ENCODE results near the gene CEMIP.
A peak's percentile ranks its signal among the peaks of the same experiment; 100 is the strongest.

Gene CEMIP

DNA sequence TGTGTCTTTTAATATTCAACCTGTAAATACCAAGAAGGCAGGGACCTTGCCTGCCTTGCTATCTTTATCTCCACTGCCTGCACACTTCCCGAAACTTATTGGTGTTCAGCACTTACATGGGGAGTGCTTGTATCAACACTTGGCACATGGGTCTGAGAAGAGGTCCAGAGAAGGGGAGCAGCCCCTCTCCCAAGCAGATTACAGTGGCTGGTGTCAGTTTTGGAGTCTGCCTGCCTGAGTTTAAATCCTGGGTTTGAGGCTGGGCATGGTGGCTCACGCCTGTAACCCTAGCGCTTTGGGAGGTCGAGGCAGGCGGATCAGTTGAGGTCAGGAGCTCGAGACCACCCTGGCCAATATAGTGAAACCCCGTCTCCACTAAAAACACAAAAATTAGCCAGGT is 190.1 kb downstream of the CEMIP start:
- no peak for DNase-seq (ENCODE audit: extremely low read depth, insufficient read length)
- Histone ChIP-seq H3K36me3 (ENCODE audit: control insufficient read depth, insufficient read depth, low read length) (peaks cover 8% of the 10 kb centered on the region), H3K4me3 (replicated peaks; ENCODE audit: low read depth, low read length) (no peak overlapping the region), H3K27me3 (replicated peaks; ENCODE audit: control insufficient read depth, insufficient read depth, low read length) (no peaks in the 10 kb centered on the region)
- TF ChIP-seq, protein P1, sequence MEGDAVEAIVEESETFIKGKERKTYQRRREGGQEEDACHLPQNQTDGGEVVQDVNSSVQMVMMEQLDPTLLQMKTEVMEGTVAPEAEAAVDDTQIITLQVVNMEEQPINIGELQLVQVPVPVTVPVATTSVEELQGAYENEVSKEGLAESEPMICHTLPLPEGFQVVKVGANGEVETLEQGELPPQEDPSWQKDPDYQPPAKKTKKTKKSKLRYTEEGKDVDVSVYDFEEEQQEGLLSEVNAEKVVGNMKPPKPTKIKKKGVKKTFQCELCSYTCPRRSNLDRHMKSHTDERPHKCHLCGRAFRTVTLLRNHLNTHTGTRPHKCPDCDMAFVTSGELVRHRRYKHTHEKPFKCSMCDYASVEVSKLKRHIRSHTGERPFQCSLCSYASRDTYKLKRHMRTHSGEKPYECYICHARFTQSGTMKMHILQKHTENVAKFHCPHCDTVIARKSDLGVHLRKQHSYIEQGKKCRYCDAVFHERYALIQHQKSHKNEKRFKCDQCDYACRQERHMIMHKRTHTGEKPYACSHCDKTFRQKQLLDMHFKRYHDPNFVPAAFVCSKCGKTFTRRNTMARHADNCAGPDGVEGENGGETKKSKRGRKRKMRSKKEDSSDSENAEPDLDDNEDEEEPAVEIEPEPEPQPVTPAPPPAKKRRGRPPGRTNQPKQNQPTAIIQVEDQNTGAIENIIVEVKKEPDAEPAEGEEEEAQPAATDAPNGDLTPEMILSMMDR (IDR thresholded peaks at IDR 0.05; ENCODE audit: insufficient read depth, low read length, poor library complexity, severe bottlenecking), result no peak

DNA sequence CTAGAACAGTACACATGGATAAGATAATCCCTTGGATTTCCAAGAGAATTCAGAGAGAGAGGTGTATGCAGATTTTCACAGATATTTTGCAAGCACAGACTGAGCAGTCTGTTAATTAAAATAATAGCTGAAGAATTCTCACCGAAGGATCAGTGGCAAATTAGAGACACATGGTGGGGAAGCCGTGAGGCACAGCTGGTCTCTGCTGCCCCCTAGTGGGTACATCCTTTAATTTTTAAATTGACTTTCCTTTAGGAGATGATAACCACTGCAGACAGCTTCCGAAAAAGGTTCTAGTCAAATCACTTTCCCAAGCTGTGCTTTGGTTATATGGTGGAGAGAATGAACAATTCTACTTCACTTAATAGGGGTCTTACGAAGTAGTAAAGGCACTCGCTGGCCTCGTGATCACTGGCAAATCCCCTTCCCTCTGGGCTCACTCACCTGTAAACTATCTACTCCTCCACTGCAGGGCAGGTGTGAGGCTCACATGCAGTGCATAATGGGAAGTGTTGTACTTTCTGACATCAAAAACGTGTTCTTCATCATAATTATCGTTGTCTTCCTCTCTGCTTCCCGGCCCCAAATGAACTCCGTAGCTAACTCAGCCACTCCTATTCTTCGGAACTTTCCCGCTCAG is 191.0 kb downstream of the CEMIP start:
- TF ChIP-seq, protein P1 (IDR thresholded peaks at IDR 0.05; ENCODE audit: insufficient read depth, low read length, poor library complexity, severe bottlenecking), result peak; percentile 78

DNA sequence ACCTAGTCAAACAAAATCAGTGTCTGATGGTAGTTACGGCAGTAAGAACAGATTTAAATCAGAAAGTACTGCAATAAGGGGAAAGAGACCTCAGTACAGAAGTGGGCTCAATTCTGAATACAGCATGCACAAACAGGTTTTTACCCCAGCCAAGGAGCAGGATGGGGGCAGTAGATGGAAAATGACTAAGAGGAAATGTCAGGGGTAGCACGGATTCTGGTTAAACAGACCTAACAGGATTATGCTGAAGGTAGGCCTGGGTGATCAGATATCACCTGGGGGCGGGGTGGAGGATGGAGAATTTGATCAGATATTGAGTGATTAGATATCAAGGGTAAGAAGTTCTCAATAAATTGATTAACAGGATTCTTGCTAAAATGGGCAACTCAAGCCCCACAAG is 191.5 kb downstream of the CEMIP start:
- DNase-seq (ENCODE audit: extremely low read depth, insufficient read length), result no peak
- no peaks in the 10 kb centered on the region for H3K27me3 ChIP-seq (replicated peaks; ENCODE audit: control insufficient read depth, insufficient read depth, low read length)
- peaks cover 8% of the 10 kb centered on the region for H3K36me3 ChIP-seq (ENCODE audit: control insufficient read depth, insufficient read depth, low read length)

More for the DNA sequence above, 191.0 kb downstream of the CEMIP start:
- Histone ChIP-seq H3K4me3 (replicated peaks; ENCODE audit: low read depth, low read length) (no peak overlapping the region), H3K36me3 (ENCODE audit: control insufficient read depth, insufficient read depth, low read length) (peaks cover 8% of the 10 kb centered on the region), H3K27me3 (replicated peaks; ENCODE audit: control insufficient read depth, insufficient read depth, low read length) (no peaks in the 10 kb centered on the region)
- no peak for DNase-seq (ENCODE audit: extremely low read depth, insufficient read length)

DNA sequence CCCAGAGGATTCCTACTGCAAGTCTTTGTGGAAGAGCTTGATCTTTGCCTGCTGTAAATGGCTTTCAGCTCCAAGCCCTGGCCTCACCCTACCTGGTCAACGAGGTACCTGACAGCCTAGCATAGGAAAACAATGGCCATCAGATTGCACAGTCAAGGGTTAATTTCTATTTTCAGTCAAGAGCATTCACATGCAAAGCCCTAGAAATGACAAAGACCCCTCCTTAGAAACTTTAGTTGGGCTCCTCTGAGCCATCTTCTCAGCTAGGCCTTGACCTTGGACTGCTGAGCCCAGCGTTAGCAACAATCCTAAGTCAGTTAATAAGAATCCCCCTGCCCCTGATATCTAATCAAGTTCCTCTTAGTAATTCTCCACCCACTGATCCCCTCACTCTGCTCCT is 192.0 kb downstream of the CEMIP start:
- Histone ChIP-seq H3K4me3 (replicated peaks; ENCODE audit: low read depth, low read length) (no peak overlapping the region), H3K27me3 (replicated peaks; ENCODE audit: control insufficient read depth, insufficient read depth, low read length) (no peaks in the 10 kb centered on the region), H3K36me3 (ENCODE audit: control insufficient read depth, insufficient read depth, low read length) (peaks cover 8% of the 10 kb centered on the region)
- DNase-seq (ENCODE audit: extremely low read depth, insufficient read length), result no peak
- TF ChIP-seq, protein P1 (IDR thresholded peaks at IDR 0.05; ENCODE audit: insufficient read depth, low read length, poor library complexity, severe bottlenecking), result no peak

More for the DNA sequence above, 191.5 kb downstream of the CEMIP start:
- TF ChIP-seq, protein P1 (IDR thresholded peaks at IDR 0.05; ENCODE audit: insufficient read depth, low read length, poor library complexity, severe bottlenecking), result no peak
- no peak overlapping the region for H3K4me3 ChIP-seq (replicated peaks; ENCODE audit: low read depth, low read length)

DNA sequence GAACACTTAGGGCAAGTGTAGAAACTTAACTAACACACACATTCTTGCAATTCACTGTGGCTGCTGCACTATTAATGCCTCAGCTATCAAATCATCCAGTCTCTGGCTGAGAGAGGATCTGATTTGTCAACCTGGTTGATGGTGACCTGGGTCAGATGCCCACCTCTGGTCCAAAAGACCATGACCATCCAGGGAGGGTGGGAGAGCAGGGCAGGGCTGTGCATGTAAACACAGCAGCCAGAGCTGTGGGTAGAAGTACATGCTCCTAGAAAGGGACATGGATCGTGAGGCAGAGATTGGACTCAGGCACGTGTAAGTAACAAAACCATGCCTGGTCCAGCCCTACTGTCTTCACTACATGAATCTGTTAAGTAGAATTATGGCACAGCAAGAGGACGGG is 193.1 kb downstream of the CEMIP start:
- Histone ChIP-seq H3K27me3 (replicated peaks; ENCODE audit: control insufficient read depth, insufficient read depth, low read length) (no peaks in the 10 kb centered on the region), H3K4me3 (replicated peaks; ENCODE audit: low read depth, low read length) (no peak overlapping the region), H3K36me3 (ENCODE audit: control insufficient read depth, insufficient read depth, low read length) (peaks cover 12% of the 10 kb centered on the region)
- DNase-seq (ENCODE audit: extremely low read depth, insufficient read length), result no peak
- TF ChIP-seq, protein P1 (IDR thresholded peaks at IDR 0.05; ENCODE audit: insufficient read depth, low read length, poor library complexity, severe bottlenecking), result no peak

DNA sequence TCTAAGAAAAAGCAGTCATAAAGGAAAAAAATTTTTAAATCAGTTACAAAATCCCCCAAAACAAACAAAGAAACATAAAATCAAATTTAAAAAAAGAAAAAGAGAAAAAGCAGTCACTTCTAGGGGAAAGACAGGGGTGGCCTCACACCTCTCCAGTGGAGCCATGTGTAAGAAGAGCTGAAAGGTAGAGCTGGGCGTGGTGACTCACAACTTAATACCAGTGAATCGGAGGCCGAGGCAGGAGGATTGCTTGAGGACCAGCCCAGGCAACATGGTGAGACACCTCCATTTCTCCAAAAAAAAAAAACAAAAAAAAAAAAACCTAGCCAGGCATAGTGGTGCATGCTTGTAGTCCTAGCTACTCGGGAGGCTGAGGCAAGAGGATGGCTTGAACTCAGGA is 195.7 kb downstream of the CEMIP start:
- peaks cover 19% of the 10 kb centered on the region for H3K36me3 ChIP-seq (ENCODE audit: control insufficient read depth, insufficient read depth, low read length)
- no peak overlapping the region for H3K4me3 ChIP-seq (replicated peaks; ENCODE audit: low read depth, low read length)
- TF ChIP-seq, protein P1 (IDR thresholded peaks at IDR 0.05; ENCODE audit: insufficient read depth, low read length, poor library complexity, severe bottlenecking), result no peak
- no peaks in the 10 kb centered on the region for H3K27me3 ChIP-seq (replicated peaks; ENCODE audit: control insufficient read depth, insufficient read depth, low read length)
- no peak for DNase-seq (ENCODE audit: extremely low read depth, insufficient read length)

Measured in GM06990 (cell line).